ENCODE measurements around the gene SLC6A3.

GRCh38 chr5:1447671-1448361 lies 2.6 kb upstream of the SLC6A3 start:
- TF ChIP-seq TAF1 (IDR thresholded peaks at IDR 0.05; ENCODE audit: borderline replicate concordance, insufficient read depth, low read length) (no peak), POLR2AphosphoS5 (IDR thresholded peaks at IDR 0.05; ENCODE audit: low read depth, low read length) (no peak), REST (IDR thresholded peaks at IDR 0.05; ENCODE audit: insufficient read depth in 1 of 2, low read depth in 2 of 2, low read length in 2 of 2) (no peak)
